CD4-positive, alpha-beta T cell treated with Interleukin-15 for 1 hour (primary cell): ENCODE measurements around the gene CEACAM18.
"Not testable (repeated sequence)": the region's sequence is repeated elsewhere in the genome, so short reads cannot be mapped to it uniquely, and the experiment has no call there.

Source experiments
- DNase-seq: peaks from one replicate; pipeline ENCODE4 v3.0.0-alpha.2; 2020

CEACAM18 gene

GRCh38 chr19:51462276-51462675 is 16.1 kb upstream of the CEACAM18 start:
- DNase-seq: no peak

GRCh38 chr19:51462681-51463080 is 15.7 kb upstream of the CEACAM18 start:
- DNase-seq: no peak

GRCh38 chr19:51463976-51464581 is 14.3 kb upstream of the CEACAM18 start:
- DNase-seq: not testable (repeated sequence)

- DNase-seq: no peak
Measured at GRCh38 chr19:51466723-51467122, 11.6 kb upstream of the CEACAM18 start.

- no peak for DNase-seq
Measured at GRCh38 chr19:51467864-51468544, 10.3 kb upstream of the CEACAM18 start.

- no peak for DNase-seq
Measured at GRCh38 chr19:51468545-51468920, 9.8 kb upstream of the CEACAM18 start.

GRCh38 chr19:51469162-51469561 is 9.2 kb upstream of the CEACAM18 start:
- DNase-seq: no peak

GRCh38 chr19:51469629-51470028 is 8.7 kb upstream of the CEACAM18 start:
- no peak for DNase-seq

- no peak for DNase-seq
Measured at GRCh38 chr19:51470966-51471365, 7.4 kb upstream of the CEACAM18 start.

GRCh38 chr19:51471527-51471926 is 6.8 kb upstream of the CEACAM18 start:
- no peak for DNase-seq

- DNase-seq: no peak
Measured at GRCh38 chr19:51472607-51473006, 5.7 kb upstream of the CEACAM18 start.

GRCh38 chr19:51473009-51473707 is 5.2 kb upstream of the CEACAM18 start:
- peak; percentile 69 for DNase-seq

GRCh38 chr19:51476164-51476563 is 2.2 kb upstream of the CEACAM18 start:
- no peak for DNase-seq

- no peak for DNase-seq
Measured at GRCh38 chr19:51477344-51477743, 995 bp upstream of the CEACAM18 start.

GRCh38 chr19:51479531-51480331 is 1.4 kb downstream of the CEACAM18 start:
- no peak for DNase-seq

GRCh38 chr19:51480590-51480989 is 2.3 kb downstream of the CEACAM18 start:
- no peak for DNase-seq

- DNase-seq: no peak
Measured at GRCh38 chr19:51485960-51486660, 7.8 kb downstream of the CEACAM18 start.

GRCh38 chr19:51488491-51488890 is 10.2 kb downstream of the CEACAM18 start:
- no peak for DNase-seq

GRCh38 chr19:51489113-51489512 is 10.8 kb downstream of the CEACAM18 start:
- DNase-seq: no peak

- DNase-seq: no peak
Measured at GRCh38 chr19:51490676-51491075, 12.3 kb downstream of the CEACAM18 start.

- DNase-seq: no peak
Measured at GRCh38 chr19:51491586-51491985, 13.2 kb downstream of the CEACAM18 start.

GRCh38 chr19:51493776-51494175 is 15.4 kb downstream of the CEACAM18 start:
- DNase-seq: no peak

GRCh38 chr19:51497666-51498065 is 19.3 kb downstream of the CEACAM18 start:
- DNase-seq: no peak
